SK-N-SH (cell line): Measurements from ENCODE around the gene RAB3GAP2. TPM values are rescaled to one million over a fixed set of nuclear protein-coding genes. Genes with fewer than 3 reads are reported as not detected.

Experiments
- CTCF ChIA-PET: fragments of 300-600, 350-600 bp; formaldehyde crosslinking; extraction: SDS; loops from one replicate; lab custom pipeline; 2021; lab: Yijun Ruan, JAX
- POLR2A ChIA-PET: fragments of 350-600 bp; sonication (Branson Sonifier 250); formaldehyde crosslinking; extraction: SDS; loops from one replicate; lab custom pipeline; 2020; ENCODE audit warnings: antibody characterized with exemption, inconsistent platforms; lab: Yijun Ruan, JAX
- DNase-seq: peaks from one replicate; pipeline ENCODE4 v3.0.0; 2012
- H2AFZ ChIP-seq: fragments of 200-600 bp; sonication (generic); 2 replicates; pipeline ENCODE4 v1.8.1; 2016; ENCODE audit warnings: antibody characterized with exemption, mild to moderate bottlenecking, low read depth
- H3F3A ChIP-seq: fragments of 200-600 bp; sonication (generic); replicated peaks from 2 replicates; pipeline ENCODE3; 2016; ENCODE audit warnings: antibody characterized with exemption, mild to moderate bottlenecking; ENCODE audit not compliant: insufficient read depth
- H3K27ac ChIP-seq, 2 experiments: fragments of 200-500 bp in 1 of 2; fragments of 200-600 bp in 1 of 2; sonication (Bioruptor generic) in 1 of 2; sonication (generic), shearing (Covaris generic) in 1 of 2; 2 replicates each; pipeline versions ENCODE4 v1.5.1 to v1.6.1; 2014 to 2016; ENCODE audit warnings: low read depth in 2 of 2, inconsistent platforms in 1 of 2, low read length in 1 of 2, mild to moderate bottlenecking in 1 of 2, mixed read lengths in 1 of 2
- H3K27me3 ChIP-seq: fragments of 200-600 bp; sonication (generic), shearing (Covaris generic); 2 replicates; pipeline ENCODE4 v1.6.1; 2016; ENCODE audit warnings: mixed run types; ENCODE audit not compliant: insufficient read depth
- H3K36me3 ChIP-seq, 2 experiments: fragments of 200-500 bp in 1 of 2; fragments of 200-600 bp in 1 of 2; sonication (Bioruptor generic) in 1 of 2; sonication (generic) in 1 of 2; replicated peaks in 1 of 2; 2 replicates each; pipeline versions ENCODE3 to v1.5.1; 2014 to 2016; ENCODE audit warnings: low read length in 1 of 2, mild to moderate bottlenecking in 1 of 2; ENCODE audit not compliant: insufficient read depth in 2 of 2, control insufficient read depth in 1 of 2
- H3K4me1 ChIP-seq, 2 experiments: fragments of 200-500 bp in 1 of 2; fragments of 200-600 bp in 1 of 2; sonication (Bioruptor generic) in 1 of 2; sonication (generic), shearing (Covaris generic) in 1 of 2; 2 replicates each; pipeline versions ENCODE4 v1.5.1 to v1.6.1; 2014 to 2016; ENCODE audit warnings: low read depth in 1 of 2, low read length in 1 of 2, mixed run types in 1 of 2; ENCODE audit not compliant: insufficient read depth in 2 of 2, control insufficient read depth in 1 of 2
- H3K4me2 ChIP-seq: fragments of 200-600 bp; sonication (generic), shearing (Covaris generic); 2 replicates; pipeline ENCODE4 v1.6.1; 2017; ENCODE audit warnings: mixed run types
- H3K4me3 ChIP-seq, 2 experiments: fragments of 200-500 bp in 1 of 2; fragments of 200-600 bp in 1 of 2; sonication (Bioruptor generic) in 1 of 2; sonication (generic), shearing (Covaris generic) in 1 of 2; 2 replicates each; pipeline versions ENCODE4 v1.5.1 to v1.8.1; 2014 to 2016; ENCODE audit warnings: low read depth in 2 of 2, inconsistent platforms in 1 of 2, low read length in 1 of 2, mild to moderate bottlenecking in 1 of 2, mixed read lengths in 1 of 2, moderate library complexity in 1 of 2
- H3K79me2 ChIP-seq: fragments of 200-600 bp; sonication (generic); 2 replicates; pipeline ENCODE4 v1.8.1; 2017; ENCODE audit warnings: mild to moderate bottlenecking; ENCODE audit not compliant: insufficient read depth
- H3K9ac ChIP-seq: fragments of 200-600 bp; sonication (generic); 2 replicates; pipeline ENCODE4 v1.6.1; 2017; ENCODE audit warnings: mixed run types
- H3K9me2 ChIP-seq: fragments of 200-600 bp; sonication (generic); 2 replicates; pipeline ENCODE4 v1.6.1; 2017; ENCODE audit warnings: mixed run types
- H3K9me3 ChIP-seq: fragments of 200-600 bp; sonication (generic); 2 replicates; pipeline ENCODE4 v1.6.1; 2017; ENCODE audit warnings: mixed run types, mild to moderate bottlenecking, moderate library complexity
- H4K20me1 ChIP-seq: fragments of 200-600 bp; sonication (generic); 2 replicates; pipeline ENCODE4 v1.6.1; 2017; ENCODE audit warnings: mild to moderate bottlenecking, mixed run types; ENCODE audit not compliant: insufficient read depth
- ELF1 ChIP-seq: IDR thresholded peaks from 2 replicates; pipeline ENCODE4 v1.4.0; 2012
- EP300 ChIP-seq, 2 experiments: IDR thresholded peaks; 2 replicates each; pipeline versions ENCODE4 v1.4.0 to v1.6.1; 2012; ENCODE audit warnings: borderline replicate concordance in 1 of 2, low read depth in 1 of 2, low read length in 1 of 2
- FOXJ3 ChIP-seq: sonication (generic); formaldehyde crosslinking; IDR thresholded peaks from 2 replicates; pipeline ENCODE4 v1.5.1; 2020; ENCODE audit warnings: mild to moderate bottlenecking, missing genetic modification reagents
- GABPA ChIP-seq: IDR thresholded peaks from 2 replicates; pipeline ENCODE4 v1.4.0; 2012; ENCODE audit warnings: low read depth, mild to moderate bottlenecking
- MEF2A ChIP-seq: IDR thresholded peaks from 2 replicates; pipeline ENCODE4 v1.4.0; 2012; ENCODE audit warnings: low read depth, borderline replicate concordance
- MXI1 ChIP-seq: IDR thresholded peaks from 2 replicates; pipeline ENCODE4 v1.6.1; 2012; ENCODE audit warnings: mild to moderate bottlenecking, low read depth, low read length, improper control_type of control experiment
- NFIC ChIP-seq: IDR thresholded peaks from 2 replicates; pipeline ENCODE4 v1.4.0; 2012; ENCODE audit warnings: borderline replicate concordance
- POLR2AphosphoS5 ChIP-seq: IDR thresholded peaks from 2 replicates; pipeline ENCODE4 v1.6.1; 2012; ENCODE audit warnings: low read depth, low read length
- RCOR1 ChIP-seq: fragments of 150-350 bp; IDR thresholded peaks from 2 replicates; pipeline ENCODE4 v1.6.1; 2017; ENCODE audit warnings: antibody characterized with exemption, low read length
- RFX5 ChIP-seq: IDR thresholded peaks from 2 replicates; pipeline ENCODE4 v1.6.1; 2012; ENCODE audit warnings: mild to moderate bottlenecking, improper control_type of control experiment, low read length
- SIN3A ChIP-seq: IDR thresholded peaks from 2 replicates; pipeline ENCODE4 v1.6.1; 2012; ENCODE audit warnings: low read depth, mild to moderate bottlenecking, low read length, moderate library complexity, borderline replicate concordance
- TAF1 ChIP-seq: IDR thresholded peaks from 2 replicates; pipeline ENCODE4 v1.6.1; 2012; ENCODE audit warnings: low read depth, mild to moderate bottlenecking, low read length, moderate library complexity, borderline replicate concordance
- TCF12 ChIP-seq: IDR thresholded peaks from 2 replicates; pipeline ENCODE4 v1.4.0; 2012
- WGBS: methylation state at CpG from one replicate; pipeline ENCODE4 v1.1.6; 2017; ENCODE audit warnings: low lambda C conversion rate; 5-methylcytosine and 5-hydroxymethylcytosine counted together
- polyA plus RNA-seq, 3 experiments: library from polyadenylated mRNA; depleted of rRNA; stranded (reverse); fragments of >200 nt; gene quantifications; 2 replicates each; pipeline ENCODE4 v1.2.3, GENCODE V29; 2012
- TF ChIP-seq, protein P1 (sequence below): fragments of 200-600 bp; sonication (generic); IDR thresholded peaks from 2 replicates; pipeline ENCODE4 v1.6.1; 2017; ENCODE audit warnings: antibody characterized with exemption, mild to moderate bottlenecking, moderate library complexity
- TF ChIP-seq, protein P2 (sequence below): IDR thresholded peaks from 2 replicates; pipeline ENCODE4 v1.4.0; 2012; ENCODE audit warnings: low read depth, borderline replicate concordance
- TF ChIP-seq, protein P3 (sequence below): IDR thresholded peaks from 2 replicates; pipeline ENCODE4; 2012

RAB3GAP2 gene
- polyA plus RNA-seq, 1 of the 3 experiments (the other 2 are of a cell fraction) = 9.3 TPM

DNA sequence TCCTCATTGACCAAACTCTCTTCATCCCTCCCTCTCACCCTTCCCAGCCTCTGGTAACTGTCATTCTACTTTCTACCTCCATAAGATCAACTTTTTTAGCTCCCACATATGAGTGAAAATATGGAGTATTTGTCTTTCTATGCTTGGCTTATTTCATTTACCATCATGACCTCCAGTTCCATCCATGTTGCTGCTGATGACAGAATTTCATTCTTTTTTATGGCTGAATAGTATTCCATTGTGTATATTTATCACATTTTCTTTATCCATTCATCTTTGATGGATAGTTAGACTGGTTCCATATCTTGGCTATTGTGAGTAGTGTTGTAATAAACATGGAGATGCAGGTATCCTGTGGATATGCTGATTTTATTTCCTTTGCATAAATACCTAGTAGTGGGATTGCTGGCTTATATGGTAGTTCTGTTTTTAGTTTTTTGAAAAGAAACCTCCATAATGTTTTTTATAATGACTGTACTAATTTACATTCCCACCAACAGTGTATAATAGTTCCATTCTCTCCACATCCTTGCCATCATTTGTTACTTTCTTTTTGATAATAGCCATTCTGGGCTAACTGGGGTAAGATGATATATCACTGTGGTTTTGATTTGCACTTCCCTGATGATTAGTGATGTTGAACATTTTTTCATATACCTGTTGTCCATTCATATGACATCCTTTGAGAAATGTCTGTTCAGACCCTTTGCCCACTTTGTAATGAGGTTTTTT is 142.6 kb downstream of the RAB3GAP2 start:
- Histone ChIP-seq H3K4me1 (no peaks in the 10 kb centered on the region; a peak in 1 of 4 replicates), H3K27ac (no peak overlapping the region), H3K4me3 (no peak overlapping the region), H3K36me3 (peaks cover 48 to 65% of the 10 kb centered on the region in 2 experiments), H3K9me2 (no peaks in the 10 kb centered on the region), H3K4me2 (no peak overlapping the region), H3K9ac (no peak overlapping the region), H3F3A (peaks cover 5% of the 10 kb centered on the region), H3K27me3 (no peaks in the 10 kb centered on the region), H3K9me3 (no peaks in the 10 kb centered on the region), H2AFZ (no peak overlapping the region), H3K79me2 (peaks cover 26% of the 10 kb centered on the region; the same call in 1 of the 2 replicates), H4K20me1 (peaks cover 5% of the 10 kb centered on the region; the same call in 1 of the 2 replicates)
- ChIA-PET POLR2A (no interaction called here), CTCF (no interaction called here)
- no peak for DNase-seq
- TF ChIP-seq, protein P1, sequence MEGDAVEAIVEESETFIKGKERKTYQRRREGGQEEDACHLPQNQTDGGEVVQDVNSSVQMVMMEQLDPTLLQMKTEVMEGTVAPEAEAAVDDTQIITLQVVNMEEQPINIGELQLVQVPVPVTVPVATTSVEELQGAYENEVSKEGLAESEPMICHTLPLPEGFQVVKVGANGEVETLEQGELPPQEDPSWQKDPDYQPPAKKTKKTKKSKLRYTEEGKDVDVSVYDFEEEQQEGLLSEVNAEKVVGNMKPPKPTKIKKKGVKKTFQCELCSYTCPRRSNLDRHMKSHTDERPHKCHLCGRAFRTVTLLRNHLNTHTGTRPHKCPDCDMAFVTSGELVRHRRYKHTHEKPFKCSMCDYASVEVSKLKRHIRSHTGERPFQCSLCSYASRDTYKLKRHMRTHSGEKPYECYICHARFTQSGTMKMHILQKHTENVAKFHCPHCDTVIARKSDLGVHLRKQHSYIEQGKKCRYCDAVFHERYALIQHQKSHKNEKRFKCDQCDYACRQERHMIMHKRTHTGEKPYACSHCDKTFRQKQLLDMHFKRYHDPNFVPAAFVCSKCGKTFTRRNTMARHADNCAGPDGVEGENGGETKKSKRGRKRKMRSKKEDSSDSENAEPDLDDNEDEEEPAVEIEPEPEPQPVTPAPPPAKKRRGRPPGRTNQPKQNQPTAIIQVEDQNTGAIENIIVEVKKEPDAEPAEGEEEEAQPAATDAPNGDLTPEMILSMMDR = no peak
- TF ChIP-seq MXI1 (no peak), NFIC (no peak), TAF1 (no peak)
- TF ChIP-seq, protein P2, sequence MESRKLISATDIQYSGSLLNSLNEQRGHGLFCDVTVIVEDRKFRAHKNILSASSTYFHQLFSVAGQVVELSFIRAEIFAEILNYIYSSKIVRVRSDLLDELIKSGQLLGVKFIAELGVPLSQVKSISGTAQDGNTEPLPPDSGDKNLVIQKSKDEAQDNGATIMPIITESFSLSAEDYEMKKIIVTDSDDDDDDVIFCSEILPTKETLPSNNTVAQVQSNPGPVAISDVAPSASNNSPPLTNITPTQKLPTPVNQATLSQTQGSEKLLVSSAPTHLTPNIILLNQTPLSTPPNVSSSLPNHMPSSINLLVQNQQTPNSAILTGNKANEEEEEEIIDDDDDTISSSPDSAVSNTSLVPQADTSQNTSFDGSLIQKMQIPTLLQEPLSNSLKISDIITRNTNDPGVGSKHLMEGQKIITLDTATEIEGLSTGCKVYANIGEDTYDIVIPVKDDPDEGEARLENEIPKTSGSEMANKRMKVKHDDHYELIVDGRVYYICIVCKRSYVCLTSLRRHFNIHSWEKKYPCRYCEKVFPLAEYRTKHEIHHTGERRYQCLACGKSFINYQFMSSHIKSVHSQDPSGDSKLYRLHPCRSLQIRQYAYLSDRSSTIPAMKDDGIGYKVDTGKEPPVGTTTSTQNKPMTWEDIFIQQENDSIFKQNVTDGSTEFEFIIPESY = no peak

DNA sequence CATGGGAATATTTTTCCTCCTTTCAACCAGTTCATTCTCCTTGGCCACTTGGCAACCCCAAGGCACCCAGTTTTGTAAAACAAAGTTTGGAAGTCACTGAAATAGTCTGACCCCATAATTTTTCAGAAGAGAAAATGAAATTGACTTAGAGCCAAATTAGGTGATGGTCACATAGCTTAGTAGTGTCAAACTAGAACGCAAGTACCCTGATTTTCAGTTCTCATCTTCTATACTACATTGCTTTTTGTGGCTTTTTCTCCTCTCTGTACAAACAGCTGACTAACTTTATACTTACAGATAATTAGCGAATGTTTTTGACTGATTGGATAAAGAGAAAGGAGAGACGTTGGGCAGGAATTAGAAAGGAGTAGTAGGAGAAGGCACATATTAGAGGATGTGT is 145.2 kb downstream of the RAB3GAP2 start:
- peaks cover 9% of the 10 kb centered on the region for H3F3A ChIP-seq
- no peak overlapping the region for H3K4me2 ChIP-seq
- no peak overlapping the region for H2AFZ ChIP-seq
- H4K20me1 ChIP-seq = peaks cover 5% of the 10 kb centered on the region; the same call in 1 of the 2 replicates
- peaks cover 43 to 54% of the 10 kb centered on the region in 2 experiments for H3K36me3 ChIP-seq
- no peaks in the 10 kb centered on the region for H3K27me3 ChIP-seq
- POLR2A ChIA-PET = no interaction called here
- H3K27ac ChIP-seq = no peak overlapping the region
- H3K79me2 ChIP-seq = peaks cover 21% of the 10 kb centered on the region
- CTCF ChIA-PET = no interaction called here
- H3K4me3 ChIP-seq = no peak overlapping the region
- H3K9me3 ChIP-seq = no peaks in the 10 kb centered on the region
- peaks cover 0 to 4% of the 10 kb centered on the region in 2 experiments; a peak in 1 of 4 replicates for H3K4me1 ChIP-seq
- WGBS = 91% methylated on average over 3 of the region's 3 CpGs
- H3K9ac ChIP-seq = no peak overlapping the region
- no peaks in the 10 kb centered on the region for H3K9me2 ChIP-seq
- DNase-seq = no peak
- TF ChIP-seq MEF2A (no peak), SIN3A (no peak), FOXJ3 (CRISPR knock-in tag) (no peak), GABPA (no peak), ELF1 (no peak), TCF12 (no peak), RCOR1 (no peak), RFX5 (no peak), POLR2AphosphoS5 (no peak), TAF1 (no peak), EP300 (IDR thresholded peaks at IDR 0.05; ENCODE audit: borderline replicate concordance in 1 of 2, low read depth in 1 of 2, low read length in 1 of 2) (no peak)
- TF ChIP-seq, protein P2 = no peak
- TF ChIP-seq, protein P3, sequence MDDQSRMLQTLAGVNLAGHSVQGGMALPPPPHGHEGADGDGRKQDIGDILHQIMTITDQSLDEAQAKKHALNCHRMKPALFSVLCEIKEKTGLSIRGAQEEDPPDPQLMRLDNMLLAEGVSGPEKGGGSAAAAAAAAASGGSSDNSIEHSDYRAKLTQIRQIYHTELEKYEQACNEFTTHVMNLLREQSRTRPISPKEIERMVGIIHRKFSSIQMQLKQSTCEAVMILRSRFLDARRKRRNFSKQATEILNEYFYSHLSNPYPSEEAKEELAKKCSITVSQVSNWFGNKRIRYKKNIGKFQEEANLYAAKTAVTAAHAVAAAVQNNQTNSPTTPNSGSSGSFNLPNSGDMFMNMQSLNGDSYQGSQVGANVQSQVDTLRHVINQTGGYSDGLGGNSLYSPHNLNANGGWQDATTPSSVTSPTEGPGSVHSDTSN = no peak
- TF ChIP-seq, protein P1 = no peak
